NCI-H774 (cell line): ENCODE results near the gene MXRA7.
"Not testable (repeated sequence)": the region's sequence is repeated elsewhere in the genome, so short reads cannot be mapped to it uniquely, and the experiment has no call there.

Experiments
- DNase-seq: peaks from one replicate; lab custom pipeline; 2025; lab: John Stamatoyannopoulos, UW

MXRA7 gene

GRCh38 chr17:76643553-76644148 is 67.1 kb downstream of the MXRA7 start, which contains the start of gene ST6GALNAC1:
Gene ST6GALNAC1 (minus strand): TSS chr17:76643757. CDS start chr17:76643638, 119 bp downstream.
- DNase-seq: no peak

GRCh38 chr17:76642994-76643393 is 67.8 kb downstream of the MXRA7 start:
- no peak for DNase-seq

GRCh38 chr17:76642032-76642561 is 68.7 kb downstream of the MXRA7 start:
- DNase-seq: no peak

GRCh38 chr17:76641501-76641900 is 69.3 kb downstream of the MXRA7 start:
- DNase-seq: peak; percentile 5

- DNase-seq: no peak
These were observed 70.0 kb downstream of the MXRA7 start for GRCh38 chr17:76640550-76641380.

GRCh38 chr17:76638263-76638662 is 72.5 kb downstream of the MXRA7 start:
- no peak for DNase-seq

GRCh38 chr17:76636486-76637206 is 74.1 kb downstream of the MXRA7 start:
- not testable (repeated sequence) for DNase-seq

GRCh38 chr17:76635659-76636360 is 75.0 kb downstream of the MXRA7 start:
- DNase-seq: no peak

- no peak for DNase-seq
These were observed 75.7 kb downstream of the MXRA7 start for GRCh38 chr17:76635039-76635438.

- DNase-seq: no peak
These were observed 77.0 kb downstream of the MXRA7 start for GRCh38 chr17:76633628-76634328.

- no peak for DNase-seq
These were observed 78.8 kb downstream of the MXRA7 start for GRCh38 chr17:76631821-76632565.

- DNase-seq: no peak
These were observed 80.6 kb downstream of the MXRA7 start for GRCh38 chr17:76630151-76630550.
